Occipital lobe (tissue), 2 donors: ENCODE results near the gene ANKRD35. TPM values are rescaled to one million over a fixed set of nuclear protein-coding genes. Genes with fewer than 3 reads are reported as not detected.

Source experiments
- small RNA-seq: library from RNA; depleted of rRNA; stranded (forward); fragments of <200 nt; gene quantifications from one replicate; pipeline ENCODE3, GENCODE V24; 2014
- total RNA-seq: library from RNA; depleted of rRNA; stranded (reverse); fragments of >200 nt; gene quantifications from one replicate; pipeline ENCODE4 v1.2.3, GENCODE V29; 2014

ANKRD35 gene
- total RNA-seq, 1 donor from 2014 or later: 0.62 TPM

Small RNA genes within 50 kb of the gene (small RNA-seq; reads per million reads assigned to genes)
- gene MIR6736: not detected

Other genes starting within 250 kb of the ANKRD35 start
- 0.78 TPM for gene PDZK1, start 178.5 kb downstream of the ANKRD35 start, total RNA-seq
- gene CD160, start 166.4 kb downstream of the ANKRD35 start, total RNA-seq: 0.16 TPM
- gene RNF115, start 61.8 kb downstream of the ANKRD35 start, total RNA-seq: 25.7 TPM
- gene POLR3C, start 61.7 kb downstream of the ANKRD35 start, total RNA-seq: 31.5 TPM
- 2.7 TPM for gene NUDT17, start 40.2 kb downstream of the ANKRD35 start, total RNA-seq
- 5.0 TPM for gene PIAS3, start 26.8 kb downstream of the ANKRD35 start, total RNA-seq
- gene ITGA10, start 24.2 kb upstream of the ANKRD35 start, total RNA-seq: 1.4 TPM
- gene PEX11B, start 32.9 kb upstream of the ANKRD35 start, total RNA-seq: 30.9 TPM
- gene RBM8A, start 41.6 kb upstream of the ANKRD35 start, total RNA-seq: 81.6 TPM
- gene LIX1L, start 72.2 kb upstream of the ANKRD35 start, total RNA-seq: 22.1 TPM
- gene ANKRD34A, start 78.7 kb upstream of the ANKRD35 start, total RNA-seq: 2.2 TPM
- gene POLR3GL, start 78.8 kb upstream of the ANKRD35 start, total RNA-seq: 16.2 TPM
- 317 TPM for gene TXNIP, start 110.7 kb upstream of the ANKRD35 start, total RNA-seq
- not detected for gene HJV, start 135.9 kb upstream of the ANKRD35 start, total RNA-seq